NCI-H2227 (cell line): ENCODE measurements around the gene GTPBP3.

Experiments
- DNase-seq: peaks from one replicate; lab custom pipeline; 2025; ENCODE audit not compliant: unreplicated experiment; lab: John Stamatoyannopoulos, UW

GTPBP3 gene

DNA sequence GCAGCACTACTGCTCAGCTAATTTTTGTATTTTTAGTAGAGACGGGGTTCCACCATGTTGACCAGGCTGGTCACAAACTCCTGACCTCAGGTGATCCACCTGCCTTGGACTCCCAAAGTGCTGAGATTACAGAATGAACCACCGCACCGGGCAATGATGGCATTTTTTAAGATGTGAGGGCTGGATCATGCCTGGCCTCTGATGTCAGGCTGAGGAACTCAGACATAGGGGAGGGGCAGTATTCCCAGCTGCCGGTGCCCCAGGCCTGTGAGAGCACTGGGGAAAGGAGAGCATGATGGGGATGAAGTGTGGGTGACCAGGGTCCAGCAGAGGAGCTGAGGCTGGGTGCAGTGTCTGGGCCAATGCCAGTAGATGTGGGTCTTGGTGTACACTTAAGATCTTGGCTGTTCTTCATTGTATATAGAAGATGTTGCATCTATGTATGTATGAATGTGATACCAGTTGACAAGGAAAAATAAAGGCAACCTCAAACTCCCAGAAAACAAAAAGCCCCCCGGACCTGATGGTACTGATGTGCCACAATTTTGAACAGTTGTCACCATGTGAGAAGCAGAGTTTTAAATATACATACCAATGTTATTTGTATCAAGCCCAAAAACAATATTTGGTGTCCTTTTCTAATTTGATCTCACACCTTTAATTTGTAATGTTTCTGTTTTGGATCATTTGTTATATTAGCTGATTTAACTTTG, 43.2 kb downstream of the GTPBP3 start:
- no peak for DNase-seq

GRCh38 chr19:17385878-17386611, 48.7 kb downstream of the GTPBP3 start:
- peak; percentile 62 for DNase-seq

DNA sequence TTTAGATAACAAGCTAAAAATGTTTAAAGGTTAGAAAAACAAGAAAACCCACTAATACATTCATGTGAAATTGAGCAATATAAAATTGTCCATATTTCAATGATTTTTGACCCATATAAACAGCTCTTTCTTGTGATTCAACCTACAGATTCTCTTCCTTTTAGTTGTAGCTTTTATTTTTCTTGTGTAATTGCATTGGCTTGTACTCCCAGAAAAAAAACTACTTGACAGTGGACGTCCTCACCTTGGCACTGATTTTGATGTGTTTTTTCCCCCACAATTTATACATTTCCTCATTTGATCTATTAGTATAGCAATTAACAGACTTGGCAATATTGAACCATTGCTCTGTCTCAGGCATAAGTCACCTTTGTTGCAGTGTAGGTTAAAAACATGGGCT, 51.9 kb downstream of the GTPBP3 start:
- DNase-seq, result no peak

- DNase-seq, result peak; percentile 33
Observed at GRCh38 chr19:17389957-17390664, 52.8 kb downstream of the GTPBP3 start.

- peak; percentile 93 for DNase-seq
Observed at GRCh38 chr19:17390665-17391370, 53.5 kb downstream of the GTPBP3 start.

DNA sequence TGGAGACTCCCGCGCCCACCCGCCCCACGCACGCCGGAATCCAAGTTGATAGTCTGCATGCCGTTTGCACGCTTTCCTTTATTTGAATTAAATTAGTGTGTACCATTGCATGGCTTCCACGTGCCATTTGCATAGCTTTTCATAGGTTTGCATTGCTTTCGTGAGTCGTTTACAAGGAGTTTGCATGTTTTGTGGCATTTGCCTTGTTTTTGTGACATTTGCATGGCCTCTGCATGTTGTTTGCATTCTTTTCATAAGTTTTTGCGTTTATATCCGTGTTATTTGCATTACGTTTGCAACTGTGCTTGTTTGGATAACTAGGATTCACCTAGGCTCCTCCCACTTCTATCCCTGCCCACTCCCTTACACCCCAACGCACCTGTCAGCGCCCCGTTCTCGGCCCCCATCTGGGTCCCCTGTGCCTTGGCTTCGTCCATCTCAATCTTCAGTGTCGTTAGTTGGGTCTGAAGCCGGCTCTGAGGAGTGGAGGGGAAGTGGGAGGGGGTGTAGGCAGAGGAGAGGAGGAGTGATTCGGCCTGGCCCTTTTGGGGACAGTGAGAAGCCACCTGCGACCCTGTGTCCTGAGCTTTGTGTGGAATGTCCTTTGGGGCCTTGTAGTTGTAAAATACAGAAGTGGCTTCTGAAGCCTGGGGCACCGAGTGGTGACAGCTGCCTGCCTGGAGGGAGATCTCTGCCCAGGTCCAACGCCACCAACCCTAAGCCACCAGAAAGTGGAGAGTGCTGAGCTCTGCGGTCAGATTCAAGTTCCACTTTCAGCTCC, 54.2 kb downstream of the GTPBP3 start:
- DNase-seq, result no peak
